ENCODE results near the gene ITGA8.
"Not testable (repeated sequence)": the region's sequence is repeated elsewhere in the genome, so short reads cannot be mapped to it uniquely, and the experiment has no call there.

ITGA8 gene

GRCh38 chr10:15476337-15476736, 243.4 kb downstream of the ITGA8 start:
- TF ChIP-seq CTCF (IDR thresholded peaks at IDR 0.05; ENCODE audit: low read depth, low read length), result no peak
- DNase-seq (ENCODE audit: extremely low read depth, low read depth), result no peak

GRCh38 chr10:15475439-15475838, 244.3 kb downstream of the ITGA8 start:
- not testable (repeated sequence) for DNase-seq (ENCODE audit: extremely low read depth, low read depth)

GRCh38 chr10:15474671-15475070, 245.1 kb downstream of the ITGA8 start:
- no peak for TF ChIP-seq CTCF (IDR thresholded peaks at IDR 0.05; ENCODE audit: low read depth, low read length)
- no peak for DNase-seq (ENCODE audit: extremely low read depth, low read depth)

- DNase-seq (ENCODE audit: extremely low read depth, low read depth), result no peak
- no peak for TF ChIP-seq CTCF (IDR thresholded peaks at IDR 0.05; ENCODE audit: low read depth, low read length)
Measured at GRCh38 chr10:15473396-15473767, 246.3 kb downstream of the ITGA8 start.

GRCh38 chr10:15472431-15473395, 247.0 kb downstream of the ITGA8 start:
- TF ChIP-seq CTCF (IDR thresholded peaks at IDR 0.05; ENCODE audit: low read depth, low read length), result no peak
- DNase-seq (ENCODE audit: extremely low read depth, low read depth), result peak; percentile 71

- no peak for DNase-seq (ENCODE audit: extremely low read depth, low read depth)
- no peak for TF ChIP-seq CTCF (IDR thresholded peaks at IDR 0.05; ENCODE audit: low read depth, low read length)
Measured at GRCh38 chr10:15472008-15472407, 247.7 kb downstream of the ITGA8 start.

GRCh38 chr10:15469111-15469510, 250.6 kb downstream of the ITGA8 start:
- no peak for TF ChIP-seq CTCF (IDR thresholded peaks at IDR 0.05; ENCODE audit: low read depth, low read length)
- DNase-seq (ENCODE audit: extremely low read depth, low read depth), result no peak

- TF ChIP-seq CTCF (IDR thresholded peaks at IDR 0.05; ENCODE audit: low read depth, low read length), result no peak
- no peak for DNase-seq (ENCODE audit: extremely low read depth, low read depth)
Measured at GRCh38 chr10:15464381-15464780, 255.3 kb downstream of the ITGA8 start.

Measured in AG09319 (cell line).